ENCODE results near the gene MSGN1.
A peak's percentile ranks its signal among the peaks of the same experiment; 100 is the strongest.

Gene MSGN1

GRCh38 chr2:17816396-17817245 lies at the start of gene MSGN1:
Gene MSGN1 (plus strand): TSS chr2:17816460. CDS start chr2:17816519, 59 bp downstream.
- no peak for DNase-seq (ENCODE audit: low read depth)

GRCh38 chr2:17768894-17769293 lies 47.4 kb upstream of the MSGN1 start:
- no peak for DNase-seq (ENCODE audit: low read depth)

GRCh38 chr2:17771956-17772355 lies 44.3 kb upstream of the MSGN1 start:
- no peak for DNase-seq (ENCODE audit: low read depth)

GRCh38 chr2:17772532-17772931 lies 43.7 kb upstream of the MSGN1 start:
- no peak for DNase-seq (ENCODE audit: low read depth)

- DNase-seq (ENCODE audit: low read depth): peak; percentile 35
These were observed 35.7 kb upstream of the MSGN1 start for GRCh38 chr2:17780546-17780945.

GRCh38 chr2:17781482-17781881 lies 34.8 kb upstream of the MSGN1 start:
- DNase-seq (ENCODE audit: low read depth): no peak

- DNase-seq (ENCODE audit: low read depth): no peak
These were observed 29.5 kb upstream of the MSGN1 start for GRCh38 chr2:17786727-17787126.

GRCh38 chr2:17788773-17789172 lies 27.5 kb upstream of the MSGN1 start:
- DNase-seq (ENCODE audit: low read depth): no peak

- no peak for DNase-seq (ENCODE audit: low read depth)
These were observed 25.7 kb upstream of the MSGN1 start for GRCh38 chr2:17790536-17790935.

- DNase-seq (ENCODE audit: low read depth): peak; percentile 49
These were observed 25.0 kb upstream of the MSGN1 start for GRCh38 chr2:17791121-17791816.

GRCh38 chr2:17791817-17792130 lies 24.5 kb upstream of the MSGN1 start:
- no peak for DNase-seq (ENCODE audit: low read depth)

- no peak for DNase-seq (ENCODE audit: low read depth)
These were observed 23.7 kb upstream of the MSGN1 start for GRCh38 chr2:17792515-17792914.

GRCh38 chr2:17793296-17793695 lies 23.0 kb upstream of the MSGN1 start:
- no peak for DNase-seq (ENCODE audit: low read depth)

- no peak for DNase-seq (ENCODE audit: low read depth)
These were observed 22.4 kb upstream of the MSGN1 start for GRCh38 chr2:17793803-17794354.

GRCh38 chr2:17795309-17795708 lies 21.0 kb upstream of the MSGN1 start:
- DNase-seq (ENCODE audit: low read depth): no peak

- no peak for DNase-seq (ENCODE audit: low read depth)
These were observed 17.9 kb upstream of the MSGN1 start for GRCh38 chr2:17798338-17798737.

GRCh38 chr2:17799301-17800120 lies 16.7 kb upstream of the MSGN1 start:
- no peak for DNase-seq (ENCODE audit: low read depth)

- DNase-seq (ENCODE audit: low read depth): no peak
These were observed 16.0 kb upstream of the MSGN1 start for GRCh38 chr2:17800219-17800618.

GRCh38 chr2:17800693-17801458 lies 15.4 kb upstream of the MSGN1 start:
- no peak for DNase-seq (ENCODE audit: low read depth)

- no peak for DNase-seq (ENCODE audit: low read depth)
These were observed 12.8 kb upstream of the MSGN1 start for GRCh38 chr2:17803497-17803896.

- DNase-seq (ENCODE audit: low read depth): no peak
These were observed 11.9 kb upstream of the MSGN1 start for GRCh38 chr2:17804358-17804757.

GRCh38 chr2:17805166-17805565 lies 11.1 kb upstream of the MSGN1 start:
- no peak for DNase-seq (ENCODE audit: low read depth)

Data from non-pigmented ciliary epithelial cell (primary cell).